ENCODE measurements around the gene TBC1D5.

The TBC1D5 gene

DNA sequence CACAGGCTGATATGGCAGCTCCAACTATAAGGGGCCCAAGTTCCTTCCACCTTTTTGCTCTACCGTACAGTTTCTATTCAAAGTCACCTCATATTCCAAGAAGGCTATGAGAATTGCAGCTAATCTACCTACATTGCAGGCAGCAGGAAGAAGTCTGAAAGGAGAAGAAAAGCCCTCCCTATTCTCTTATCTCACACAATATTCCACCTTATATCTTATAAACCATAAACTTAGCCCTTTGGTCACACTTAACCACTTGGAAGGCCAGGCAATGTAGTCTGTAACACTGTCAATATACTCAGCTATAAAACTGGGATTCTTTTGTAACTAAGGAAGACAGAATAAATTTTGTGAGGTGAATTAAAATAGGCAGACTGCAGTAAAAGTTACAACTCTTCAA lies 54.9 kb downstream of the TBC1D5 start:
- Histone ChIP-seq H3K9me3 (ENCODE audit: control insufficient read depth in 2 of 2, low read length in 2 of 2) (no peaks in the 10 kb centered on the region), H3K4me1 (ENCODE audit: control insufficient read depth in 2 of 2, insufficient read depth in 2 of 2, low read length in 2 of 2) (peaks cover 2 to 4% of the 10 kb centered on the region in 2 donors), H3K36me3 (ENCODE audit: control insufficient read depth in 2 of 2, insufficient read depth in 2 of 2, low read length in 2 of 2) (no peaks in the 10 kb centered on the region), H3K27me3 (ENCODE audit: control insufficient read depth in 2 of 2, insufficient read depth in 2 of 2, low read length in 2 of 2) (no peaks in the 10 kb centered on the region), H3K9ac (ENCODE audit: low read depth in 1 of 2, low read length in 2 of 2) (no peak overlapping the region), H3K27ac (ENCODE audit: low read depth in 2 of 2, low read length in 2 of 2) (peak overlapping the region in 1 of 2 donors; percentile 31), H3K4me3 (ENCODE audit: low read length in 2 of 2) (no peak overlapping the region)

DNA sequence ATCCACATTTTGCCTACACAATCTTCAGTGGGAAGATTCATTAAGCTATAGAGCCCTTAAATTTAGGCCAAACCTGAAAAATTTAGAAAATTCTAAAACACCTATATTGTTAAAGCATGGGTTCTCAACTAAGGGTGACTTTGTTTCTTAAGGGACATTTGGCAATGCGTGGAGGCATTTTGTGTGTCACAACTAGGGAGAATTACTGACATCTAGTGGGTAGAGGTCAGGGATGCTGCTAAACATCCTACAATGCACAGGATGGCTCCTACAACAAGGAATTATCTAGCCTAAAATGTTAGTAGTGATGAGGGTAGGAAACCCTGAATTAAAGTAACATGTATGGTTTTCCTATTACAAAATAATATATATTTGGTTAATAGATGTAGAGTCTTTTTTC lies 55.8 kb downstream of the TBC1D5 start:
- H3K27me3 ChIP-seq (ENCODE audit: control insufficient read depth in 2 of 2, insufficient read depth in 2 of 2, low read length in 2 of 2) = no peaks in the 10 kb centered on the region
- peaks cover 2 to 4% of the 10 kb centered on the region in 2 donors for H3K4me1 ChIP-seq (ENCODE audit: control insufficient read depth in 2 of 2, insufficient read depth in 2 of 2, low read length in 2 of 2)
- no peak overlapping the region for H3K27ac ChIP-seq (ENCODE audit: low read depth in 2 of 2, low read length in 2 of 2)
- no peaks in the 10 kb centered on the region for H3K9me3 ChIP-seq (ENCODE audit: control insufficient read depth in 2 of 2, low read length in 2 of 2)
- H3K9ac ChIP-seq (ENCODE audit: low read depth in 1 of 2, low read length in 2 of 2) = no peak overlapping the region
- no peaks in the 10 kb centered on the region for H3K36me3 ChIP-seq (ENCODE audit: control insufficient read depth in 2 of 2, insufficient read depth in 2 of 2, low read length in 2 of 2)
- H3K4me3 ChIP-seq (ENCODE audit: low read length in 2 of 2) = no peak overlapping the region

- H3K9me3 ChIP-seq (ENCODE audit: control insufficient read depth in 2 of 2, low read length in 2 of 2) = no peaks in the 10 kb centered on the region
- no peaks in the 10 kb centered on the region for H3K27me3 ChIP-seq (ENCODE audit: control insufficient read depth in 2 of 2, insufficient read depth in 2 of 2, low read length in 2 of 2)
- no peak overlapping the region for H3K4me3 ChIP-seq (ENCODE audit: low read length in 2 of 2)
- no peaks in the 10 kb centered on the region for H3K36me3 ChIP-seq (ENCODE audit: control insufficient read depth in 2 of 2, insufficient read depth in 2 of 2, low read length in 2 of 2)
- no peak overlapping the region for H3K27ac ChIP-seq (ENCODE audit: low read depth in 2 of 2, low read length in 2 of 2)
- H3K4me1 ChIP-seq (ENCODE audit: control insufficient read depth in 2 of 2, insufficient read depth in 2 of 2, low read length in 2 of 2) = peaks cover 2 to 4% of the 10 kb centered on the region in 2 donors
- no peak overlapping the region for H3K9ac ChIP-seq (ENCODE audit: low read depth in 1 of 2, low read length in 2 of 2)
These were observed 58.8 kb downstream of the TBC1D5 start for GRCh38 chr3:17683542-17684207.

DNA sequence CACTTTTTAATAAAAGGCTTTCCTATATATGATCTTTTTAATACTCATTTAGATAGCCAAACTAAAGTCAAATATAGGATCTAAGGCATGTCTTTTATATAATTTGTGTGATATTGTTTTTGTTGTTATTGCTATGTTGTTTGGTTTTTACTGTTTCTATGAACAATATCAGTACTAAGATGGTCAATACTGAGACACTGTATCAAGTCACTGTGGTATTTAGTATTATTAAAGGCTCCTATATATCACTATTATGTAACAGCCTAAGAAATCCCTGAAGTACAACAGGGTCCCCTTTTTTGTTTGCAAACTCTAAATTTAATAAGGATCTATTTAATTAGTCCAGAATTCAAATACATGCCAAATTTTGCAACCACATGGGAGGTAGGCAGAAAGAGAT lies 61.9 kb downstream of the TBC1D5 start:
- no peak overlapping the region for H3K27ac ChIP-seq (ENCODE audit: low read depth in 2 of 2, low read length in 2 of 2)
- H3K9me3 ChIP-seq (ENCODE audit: control insufficient read depth in 2 of 2, low read length in 2 of 2) = no peaks in the 10 kb centered on the region
- no peaks in the 10 kb centered on the region for H3K4me1 ChIP-seq (ENCODE audit: control insufficient read depth in 2 of 2, insufficient read depth in 2 of 2, low read length in 2 of 2)
- H3K4me3 ChIP-seq (ENCODE audit: low read length in 2 of 2) = no peak overlapping the region
- no peaks in the 10 kb centered on the region for H3K27me3 ChIP-seq (ENCODE audit: control insufficient read depth in 2 of 2, insufficient read depth in 2 of 2, low read length in 2 of 2)
- no peaks in the 10 kb centered on the region for H3K36me3 ChIP-seq (ENCODE audit: control insufficient read depth in 2 of 2, insufficient read depth in 2 of 2, low read length in 2 of 2)
- H3K9ac ChIP-seq (ENCODE audit: low read depth in 1 of 2, low read length in 2 of 2) = no peak overlapping the region

DNA sequence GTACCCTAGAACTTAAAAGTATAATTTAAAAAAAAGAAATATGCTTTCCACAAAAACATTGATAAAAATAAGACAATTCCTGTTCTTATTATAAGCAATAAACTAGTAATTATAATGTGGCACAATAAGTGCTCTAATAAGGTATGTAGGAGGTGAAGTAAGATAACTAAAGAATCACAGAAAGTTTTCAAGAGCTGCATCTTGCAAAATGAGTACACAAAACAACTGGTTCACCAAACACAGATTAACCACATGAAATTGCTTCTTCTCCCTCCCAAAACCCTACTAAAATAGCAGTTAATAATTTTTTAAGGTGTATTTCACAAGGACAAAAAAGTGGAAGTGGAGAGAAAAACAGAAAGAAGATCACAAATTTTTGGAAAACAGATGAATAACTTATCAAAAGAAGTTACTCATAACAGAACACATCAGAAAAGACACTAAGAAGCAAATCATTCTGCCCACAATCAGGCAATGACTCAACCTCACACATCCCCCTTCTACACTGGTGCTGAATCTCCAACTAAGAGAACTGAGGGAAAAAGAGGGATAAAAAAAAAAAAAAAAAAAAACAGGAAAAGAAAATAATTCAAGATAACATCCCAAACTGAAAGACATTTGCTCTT lies 64.2 kb downstream of the TBC1D5 start:
- Histone ChIP-seq H3K36me3 (ENCODE audit: control insufficient read depth in 2 of 2, insufficient read depth in 2 of 2, low read length in 2 of 2) (no peaks in the 10 kb centered on the region), H3K27ac (ENCODE audit: low read depth in 2 of 2, low read length in 2 of 2) (no peak overlapping the region), H3K4me3 (ENCODE audit: low read length in 2 of 2) (no peak overlapping the region), H3K27me3 (ENCODE audit: control insufficient read depth in 2 of 2, insufficient read depth in 2 of 2, low read length in 2 of 2) (no peaks in the 10 kb centered on the region), H3K4me1 (ENCODE audit: control insufficient read depth in 2 of 2, insufficient read depth in 2 of 2, low read length in 2 of 2) (no peaks in the 10 kb centered on the region), H3K9me3 (ENCODE audit: control insufficient read depth in 2 of 2, low read length in 2 of 2) (no peaks in the 10 kb centered on the region), H3K9ac (ENCODE audit: low read depth in 1 of 2, low read length in 2 of 2) (no peak overlapping the region)

GRCh38 chr3:17674082-17674686 lies 68.2 kb downstream of the TBC1D5 start:
- H3K4me1 ChIP-seq (ENCODE audit: control insufficient read depth in 2 of 2, insufficient read depth in 2 of 2, low read length in 2 of 2) = no peaks in the 10 kb centered on the region
- H3K36me3 ChIP-seq (ENCODE audit: control insufficient read depth in 2 of 2, insufficient read depth in 2 of 2, low read length in 2 of 2) = no peaks in the 10 kb centered on the region
- no peak overlapping the region for H3K9ac ChIP-seq (ENCODE audit: low read depth in 1 of 2, low read length in 2 of 2)
- H3K27me3 ChIP-seq (ENCODE audit: control insufficient read depth in 2 of 2, insufficient read depth in 2 of 2, low read length in 2 of 2) = no peaks in the 10 kb centered on the region
- no peaks in the 10 kb centered on the region for H3K9me3 ChIP-seq (ENCODE audit: control insufficient read depth in 2 of 2, low read length in 2 of 2)
- no peak overlapping the region for H3K4me3 ChIP-seq (ENCODE audit: low read length in 2 of 2)
- H3K27ac ChIP-seq (ENCODE audit: low read depth in 2 of 2, low read length in 2 of 2) = no peak overlapping the region

DNA sequence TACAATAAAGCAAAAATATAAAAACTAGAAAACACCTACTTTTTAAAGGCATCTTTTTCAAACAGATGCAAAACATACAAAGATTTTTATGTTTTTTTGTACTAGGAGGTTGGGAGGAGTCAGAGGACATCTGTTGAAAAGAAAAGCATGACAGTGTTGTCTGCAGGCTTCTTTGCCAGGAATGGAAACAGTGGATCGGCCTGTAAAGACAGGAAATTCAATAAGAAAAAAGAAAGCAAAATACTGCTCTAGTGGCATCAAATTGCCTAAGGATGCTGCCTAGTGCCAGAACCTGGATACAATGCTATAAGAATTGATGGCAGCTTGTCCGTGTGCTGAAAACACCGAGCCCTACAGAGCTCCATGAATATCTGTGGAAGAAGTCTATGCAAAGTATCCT lies 69.9 kb downstream of the TBC1D5 start:
- Histone ChIP-seq H3K9me3 (ENCODE audit: control insufficient read depth in 2 of 2, low read length in 2 of 2) (no peaks in the 10 kb centered on the region), H3K9ac (ENCODE audit: low read depth in 1 of 2, low read length in 2 of 2) (no peak overlapping the region), H3K27me3 (ENCODE audit: control insufficient read depth in 2 of 2, insufficient read depth in 2 of 2, low read length in 2 of 2) (no peaks in the 10 kb centered on the region), H3K27ac (ENCODE audit: low read depth in 2 of 2, low read length in 2 of 2) (no peak overlapping the region), H3K4me1 (ENCODE audit: control insufficient read depth in 2 of 2, insufficient read depth in 2 of 2, low read length in 2 of 2) (no peaks in the 10 kb centered on the region), H3K36me3 (ENCODE audit: control insufficient read depth in 2 of 2, insufficient read depth in 2 of 2, low read length in 2 of 2) (no peaks in the 10 kb centered on the region), H3K4me3 (ENCODE audit: low read length in 2 of 2) (no peak overlapping the region)

GRCh38 chr3:17670749-17671148 lies 71.7 kb downstream of the TBC1D5 start:
- no peaks in the 10 kb centered on the region for H3K4me1 ChIP-seq (ENCODE audit: control insufficient read depth in 2 of 2, insufficient read depth in 2 of 2, low read length in 2 of 2)
- no peak overlapping the region for H3K4me3 ChIP-seq (ENCODE audit: low read length in 2 of 2)
- no peaks in the 10 kb centered on the region for H3K27me3 ChIP-seq (ENCODE audit: control insufficient read depth in 2 of 2, insufficient read depth in 2 of 2, low read length in 2 of 2)
- no peak overlapping the region for H3K9ac ChIP-seq (ENCODE audit: low read depth in 1 of 2, low read length in 2 of 2)
- no peaks in the 10 kb centered on the region for H3K9me3 ChIP-seq (ENCODE audit: control insufficient read depth in 2 of 2, low read length in 2 of 2)
- no peak overlapping the region for H3K27ac ChIP-seq (ENCODE audit: low read depth in 2 of 2, low read length in 2 of 2)
- no peaks in the 10 kb centered on the region for H3K36me3 ChIP-seq (ENCODE audit: control insufficient read depth in 2 of 2, insufficient read depth in 2 of 2, low read length in 2 of 2)

- Histone ChIP-seq H3K4me3 (ENCODE audit: low read length in 2 of 2) (no peak overlapping the region), H3K27me3 (ENCODE audit: control insufficient read depth in 2 of 2, insufficient read depth in 2 of 2, low read length in 2 of 2) (no peaks in the 10 kb centered on the region), H3K4me1 (ENCODE audit: control insufficient read depth in 2 of 2, insufficient read depth in 2 of 2, low read length in 2 of 2) (no peaks in the 10 kb centered on the region), H3K9me3 (ENCODE audit: control insufficient read depth in 2 of 2, low read length in 2 of 2) (no peaks in the 10 kb centered on the region), H3K27ac (ENCODE audit: low read depth in 2 of 2, low read length in 2 of 2) (no peak overlapping the region), H3K36me3 (ENCODE audit: control insufficient read depth in 2 of 2, insufficient read depth in 2 of 2, low read length in 2 of 2) (no peaks in the 10 kb centered on the region), H3K9ac (ENCODE audit: low read depth in 1 of 2, low read length in 2 of 2) (no peak overlapping the region)
These were observed 77.5 kb downstream of the TBC1D5 start for GRCh38 chr3:17664923-17665322.

DNA sequence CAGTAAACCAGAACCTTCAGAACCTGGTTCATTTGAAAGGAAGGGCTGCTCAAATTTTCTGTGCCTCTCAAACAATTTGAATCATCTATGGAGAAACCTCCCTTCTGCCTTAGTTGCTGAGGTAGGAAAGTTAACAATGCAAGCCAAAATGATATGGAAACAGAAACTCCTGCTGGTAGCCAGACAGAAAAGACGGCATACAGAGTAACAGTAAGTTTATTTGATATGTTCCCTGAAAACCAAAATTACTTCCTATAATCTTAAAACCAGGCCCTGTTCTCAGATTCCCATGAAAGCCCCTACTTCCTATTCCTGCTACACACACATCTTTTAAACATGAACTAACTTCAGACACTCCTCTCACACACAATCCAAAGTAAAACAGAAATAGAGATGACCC lies 86.2 kb downstream of the TBC1D5 start:
- no peaks in the 10 kb centered on the region for H3K9me3 ChIP-seq (ENCODE audit: control insufficient read depth in 2 of 2, low read length in 2 of 2)
- H3K27ac ChIP-seq (ENCODE audit: low read depth in 2 of 2, low read length in 2 of 2) = no peak overlapping the region
- no peaks in the 10 kb centered on the region for H3K4me1 ChIP-seq (ENCODE audit: control insufficient read depth in 2 of 2, insufficient read depth in 2 of 2, low read length in 2 of 2)
- H3K9ac ChIP-seq (ENCODE audit: low read depth in 1 of 2, low read length in 2 of 2) = no peak overlapping the region
- H3K36me3 ChIP-seq (ENCODE audit: control insufficient read depth in 2 of 2, insufficient read depth in 2 of 2, low read length in 2 of 2) = no peaks in the 10 kb centered on the region
- no peak overlapping the region for H3K4me3 ChIP-seq (ENCODE audit: low read length in 2 of 2)
- no peaks in the 10 kb centered on the region for H3K27me3 ChIP-seq (ENCODE audit: control insufficient read depth in 2 of 2, insufficient read depth in 2 of 2, low read length in 2 of 2)

Data from mucosa of rectum (tissue), 2 donors.